NCI-H146 (cell line): ENCODE results near the gene CRY1.
A peak's percentile ranks its signal among the peaks of the same experiment; 100 is the strongest.

Source experiments
- DNase-seq: peaks from one replicate; lab custom pipeline; 2025; lab: John Stamatoyannopoulos, UW

Gene CRY1

DNA sequence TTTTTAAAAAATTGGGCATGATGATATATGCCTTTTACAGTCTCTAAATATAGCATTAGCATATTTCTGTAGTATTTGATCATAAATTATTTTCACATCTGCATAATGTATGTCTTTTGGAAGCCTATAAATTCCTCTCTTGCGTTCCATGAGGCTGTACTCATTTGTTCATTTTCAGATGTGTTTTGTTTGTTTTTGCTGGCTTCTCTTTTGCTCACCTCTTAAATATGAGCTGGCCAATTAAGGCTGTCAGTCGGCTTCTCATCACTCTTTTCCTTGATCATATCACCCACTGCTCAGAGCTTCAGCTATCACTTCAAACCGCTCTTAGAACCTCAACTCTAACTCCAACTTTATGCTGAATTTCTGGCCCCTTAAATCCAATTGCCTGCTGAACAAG lies 131.1 kb downstream of the CRY1 start:
- DNase-seq, result no peak

DNA sequence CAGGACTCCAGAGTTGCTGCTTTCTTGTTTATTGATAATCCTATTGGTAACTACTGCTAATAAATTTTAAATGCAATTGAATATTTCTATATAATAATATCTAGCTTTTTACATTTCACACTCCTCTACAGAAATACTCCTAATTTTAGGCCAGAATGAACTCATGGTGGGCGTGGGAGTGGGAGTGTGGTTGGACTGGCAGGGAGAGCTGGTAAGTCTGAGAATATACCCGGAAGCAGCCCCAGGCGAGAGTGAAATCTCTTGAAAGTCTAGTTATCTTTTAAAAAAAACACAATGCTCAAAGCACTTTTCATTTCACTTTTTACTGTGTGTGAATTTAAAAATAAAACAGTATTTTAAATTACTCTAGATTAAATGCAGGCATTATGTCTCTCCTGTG lies 132.9 kb downstream of the CRY1 start:
- no peak for DNase-seq

DNA sequence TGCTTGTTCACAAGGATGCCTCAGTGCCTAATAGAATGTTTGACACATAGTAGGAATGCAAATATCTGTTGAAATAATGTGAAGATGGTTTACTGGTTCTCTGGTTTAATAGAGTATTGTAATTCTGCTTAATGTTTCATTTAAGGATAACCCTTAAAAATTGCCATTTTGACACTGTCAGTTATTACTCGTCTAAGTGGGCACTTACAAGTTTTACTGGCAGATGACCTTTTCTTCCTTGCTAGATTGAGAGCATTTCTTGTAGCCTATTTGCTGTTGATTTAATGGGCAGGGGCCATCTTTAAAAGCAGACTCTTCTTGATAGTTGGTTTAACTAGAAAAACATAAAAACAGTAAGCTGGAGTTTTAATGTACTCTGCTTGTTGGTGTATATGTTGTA lies 135.8 kb downstream of the CRY1 start:
- DNase-seq, result no peak

GRCh38 chr12:106956048-106956578 lies 137.2 kb downstream of the CRY1 start:
- peak; percentile 83 for DNase-seq

DNA sequence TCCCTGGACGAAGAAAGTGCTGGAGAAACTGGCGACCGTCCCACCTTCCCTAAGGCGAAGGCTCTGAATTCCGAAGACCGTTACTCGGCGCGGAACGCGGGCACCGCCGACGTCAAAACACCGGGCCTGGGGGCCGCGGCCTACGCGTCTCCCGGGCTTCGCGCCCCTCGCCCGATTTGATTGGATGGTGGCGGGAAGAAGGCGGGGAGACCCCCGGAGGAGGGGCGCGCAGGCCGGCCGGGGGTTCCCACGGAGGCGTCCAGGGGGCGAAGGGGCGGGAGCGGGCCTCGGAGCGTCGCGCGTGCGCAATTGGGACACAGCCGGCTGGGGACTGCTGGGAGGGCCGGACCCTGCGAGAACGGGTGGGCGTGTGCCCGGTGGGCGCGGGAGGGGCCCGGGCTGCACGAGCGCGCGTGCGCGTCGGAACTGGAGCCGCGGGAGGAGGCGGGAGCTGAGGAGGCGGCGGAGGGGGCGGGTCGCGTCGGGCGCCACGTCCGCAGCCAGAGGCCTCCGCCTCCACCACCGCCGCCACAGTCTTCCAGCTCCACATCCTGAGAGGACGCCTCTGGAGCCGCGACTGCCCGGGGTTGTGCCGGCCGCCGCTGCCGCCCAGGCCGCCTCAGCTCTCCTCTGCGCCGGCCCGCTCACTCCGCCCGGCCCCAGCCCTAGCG lies 137.8 kb downstream of the CRY1 start, which contains the start of gene TMEM263:
TSS of gene TMEM263 (plus strand) at position 531 of the 671 bp plus-strand sequence. CDS start 11,210 bp downstream, outside the sequence.
- peak; percentile 96 for DNase-seq

DNA sequence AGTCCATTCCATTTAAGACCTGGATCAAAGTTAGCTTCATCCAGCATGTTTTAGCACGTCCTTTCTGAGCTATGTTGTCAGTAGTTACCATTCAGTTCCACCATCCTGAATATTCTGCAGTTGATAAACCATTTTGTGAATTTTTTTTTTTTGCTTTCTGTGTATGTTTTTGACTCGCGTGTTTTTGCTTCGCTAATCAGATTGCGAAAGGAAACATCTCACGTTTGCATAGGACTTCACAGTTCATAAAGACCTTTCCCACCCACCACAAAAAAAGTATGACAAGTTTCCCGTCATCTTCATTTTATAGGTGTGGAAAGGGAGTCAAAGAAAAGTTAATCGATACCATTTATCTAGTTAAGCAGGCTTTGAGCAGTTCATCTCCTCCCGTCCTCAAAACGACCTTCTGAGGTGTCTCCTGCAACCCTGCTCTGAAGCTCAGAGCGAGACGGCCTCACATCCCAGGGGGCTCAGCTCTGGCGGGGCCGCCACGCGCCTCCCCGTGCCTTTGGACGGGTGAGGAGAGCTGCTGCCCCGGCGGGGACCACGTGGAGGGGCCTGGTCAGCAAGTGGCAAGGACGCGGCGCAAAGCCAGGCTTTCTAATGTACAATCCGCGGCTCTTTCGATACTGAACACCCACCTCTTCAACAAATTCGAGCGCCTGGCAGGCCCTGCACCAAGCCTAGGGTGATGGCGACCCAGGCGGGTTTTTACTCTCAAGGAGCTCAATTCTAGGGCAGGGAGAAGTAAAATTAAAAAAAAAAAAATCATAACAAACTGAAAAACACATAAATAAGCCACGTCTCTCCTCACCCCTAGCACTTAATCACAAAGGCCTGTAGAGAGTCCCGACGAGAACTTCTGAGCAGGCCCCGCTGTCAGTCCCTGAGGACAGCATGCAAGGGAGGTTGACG lies 138.6 kb downstream of the CRY1 start:
- peak; percentile 48 for DNase-seq

DNA sequence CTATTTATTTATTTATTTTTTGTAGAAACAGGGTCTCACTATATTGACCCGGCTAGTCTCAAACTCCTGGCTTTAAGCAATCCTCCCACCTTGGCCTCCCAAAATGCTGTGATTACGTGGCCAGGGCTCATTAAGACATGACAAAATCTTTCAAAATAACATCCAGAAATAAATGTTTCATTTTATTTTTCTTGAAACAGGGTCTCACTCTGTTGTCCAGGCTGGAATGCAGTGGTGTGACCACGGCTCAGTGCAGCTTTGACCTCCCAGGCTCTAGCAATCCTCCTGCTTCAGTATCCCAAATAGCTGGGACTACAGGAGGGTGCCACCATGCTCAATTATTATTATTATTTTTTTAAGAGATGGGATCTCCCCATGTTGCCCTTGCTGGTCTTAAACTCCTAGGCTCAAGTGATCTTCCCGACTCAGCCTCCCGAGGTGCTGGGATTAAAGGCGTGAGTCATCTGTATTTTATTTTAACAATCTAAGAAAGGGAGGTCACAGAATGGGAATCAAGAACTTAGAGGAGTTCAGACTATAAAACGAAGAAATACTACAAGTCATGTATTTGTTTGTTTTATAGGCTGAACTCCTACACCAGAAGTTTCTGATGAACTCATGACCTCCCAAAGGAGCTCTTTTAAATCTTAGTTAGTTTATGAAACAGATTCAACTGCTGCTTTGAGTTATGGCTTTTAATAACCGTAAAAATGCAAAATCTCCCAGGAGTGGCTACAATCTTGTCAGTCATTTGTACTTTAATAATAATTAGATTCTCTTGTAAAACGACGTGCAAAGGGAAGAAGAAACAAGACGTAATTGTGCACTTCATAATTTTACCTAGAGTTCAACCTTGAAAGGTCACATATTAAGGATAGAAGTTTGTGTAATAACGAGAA lies 139.7 kb downstream of the CRY1 start:
- DNase-seq, result no peak

DNA sequence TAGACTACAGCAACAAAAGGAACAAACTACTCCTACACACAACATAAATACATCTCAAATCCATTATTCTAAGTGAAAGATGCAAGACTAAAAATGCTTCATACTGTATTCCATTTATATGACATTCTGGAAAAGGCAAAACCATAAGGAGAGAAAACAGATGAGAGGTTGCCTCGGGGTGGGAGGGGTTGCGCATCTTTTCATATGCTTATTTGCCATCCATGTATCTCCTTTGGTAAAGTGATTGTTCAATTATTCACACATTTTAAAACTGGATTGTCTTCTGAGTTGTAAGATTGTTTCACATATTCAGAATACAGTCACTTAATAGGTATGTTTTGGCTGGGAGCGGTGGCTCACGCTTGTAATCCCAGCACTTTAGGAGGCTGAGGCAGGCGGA lies 142.8 kb downstream of the CRY1 start:
- no peak for DNase-seq

DNA sequence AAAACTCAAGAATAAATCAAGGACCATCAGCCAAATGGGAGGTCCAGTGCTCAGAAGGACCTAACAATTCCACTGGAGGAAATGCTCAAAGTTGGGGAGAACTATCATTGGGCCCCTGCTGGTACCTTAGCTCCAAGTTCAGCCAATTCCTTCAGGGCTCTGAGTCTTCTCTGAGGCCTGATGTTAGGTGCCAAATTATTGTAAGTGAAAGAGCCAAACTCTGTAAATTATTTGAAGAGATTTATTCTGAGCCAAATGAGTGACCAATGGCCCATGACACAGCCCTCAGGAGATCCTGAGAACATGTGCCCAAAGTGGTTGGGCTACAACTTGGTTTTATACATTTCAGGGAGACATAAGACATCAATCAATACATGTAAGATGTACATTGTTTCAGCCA lies 145.9 kb downstream of the CRY1 start:
- no peak for DNase-seq

DNA sequence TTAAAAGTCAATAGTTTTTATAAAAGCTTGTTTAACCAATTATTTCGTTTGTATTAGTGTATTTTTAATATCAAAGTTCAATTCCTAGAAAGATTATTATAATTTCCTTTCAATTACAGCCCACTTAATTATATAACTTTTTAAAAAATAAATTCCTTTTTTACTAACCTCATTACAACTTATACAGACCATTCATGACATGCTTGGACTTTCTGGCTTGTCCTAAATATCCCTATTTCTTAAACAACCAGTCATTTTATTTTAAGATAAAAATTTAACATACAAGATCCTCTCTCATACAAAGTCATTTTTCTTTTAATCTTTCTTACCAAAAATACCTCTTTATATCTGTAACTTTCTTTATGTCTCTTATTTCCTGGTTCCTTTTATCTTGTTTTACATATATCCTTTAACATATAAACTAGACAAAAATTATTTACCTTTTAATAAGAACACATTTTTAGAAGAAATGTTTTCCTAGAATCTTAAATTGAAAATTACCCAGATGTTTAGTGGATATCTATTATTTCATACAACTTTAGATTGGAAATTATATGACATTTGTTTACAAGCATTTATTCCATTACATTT lies 148.0 kb downstream of the CRY1 start:
- DNase-seq, result no peak

GRCh38 chr12:106942775-106943174 lies 150.6 kb downstream of the CRY1 start:
- DNase-seq, result no peak

GRCh38 chr12:106941481-106942156 lies 151.7 kb downstream of the CRY1 start:
- no peak for DNase-seq
